ENCODE measurements around the gene HSPB6.
"Not testable (repeated sequence)": the region's sequence is repeated elsewhere in the genome, so short reads cannot be mapped to it uniquely, and the experiment has no call there.

The HSPB6 gene

GRCh38 chr19:35756377-35757230, at the start of gene HSPB6:
Gene HSPB6, minus strand, starts transcription at chr19:35757029. Its CDS starts 21 bp downstream, at chr19:35757008.
- no peak for DNase-seq (ENCODE audit: low read depth in 3 of 3, low spot score in 1 of 3)

GRCh38 chr19:35806597-35806996, 49.8 kb upstream of the HSPB6 start:
- no peak for DNase-seq (ENCODE audit: low read depth in 3 of 3, low spot score in 1 of 3)

- no peak for DNase-seq (ENCODE audit: low read depth in 3 of 3, low spot score in 1 of 3)
Measured at GRCh38 chr19:35805526-35806102, 48.8 kb upstream of the HSPB6 start.

GRCh38 chr19:35801828-35802227, 45.0 kb upstream of the HSPB6 start:
- no peak for DNase-seq (ENCODE audit: low read depth in 3 of 3, low spot score in 1 of 3)

- no peak for DNase-seq (ENCODE audit: low read depth in 3 of 3, low spot score in 1 of 3)
Measured at GRCh38 chr19:35797663-35798062, 40.8 kb upstream of the HSPB6 start.

- DNase-seq (ENCODE audit: low read depth in 3 of 3, low spot score in 1 of 3): no peak
Measured at GRCh38 chr19:35796645-35797542, 40.1 kb upstream of the HSPB6 start.

- DNase-seq (ENCODE audit: low read depth in 3 of 3, low spot score in 1 of 3): not testable (repeated sequence)
Measured at GRCh38 chr19:35795564-35795963, 38.7 kb upstream of the HSPB6 start.

- DNase-seq (ENCODE audit: low read depth in 3 of 3, low spot score in 1 of 3): no peak
Measured at GRCh38 chr19:35793381-35794165, 36.7 kb upstream of the HSPB6 start.

- DNase-seq (ENCODE audit: low read depth in 3 of 3, low spot score in 1 of 3): no peak
Measured at GRCh38 chr19:35792888-35793287, 36.1 kb upstream of the HSPB6 start.

- DNase-seq (ENCODE audit: low read depth in 3 of 3, low spot score in 1 of 3): no peak
Measured at GRCh38 chr19:35792312-35792711, 35.5 kb upstream of the HSPB6 start.

- no peak for DNase-seq (ENCODE audit: low read depth in 3 of 3, low spot score in 1 of 3)
Measured at GRCh38 chr19:35791814-35792279, 35.0 kb upstream of the HSPB6 start.

GRCh38 chr19:35790981-35791813, 34.4 kb upstream of the HSPB6 start:
- DNase-seq (ENCODE audit: low read depth in 3 of 3, low spot score in 1 of 3): no peak

- DNase-seq (ENCODE audit: low read depth in 3 of 3, low spot score in 1 of 3): no peak
Measured at GRCh38 chr19:35789978-35790944, 33.4 kb upstream of the HSPB6 start.

- no peak for DNase-seq (ENCODE audit: low read depth in 3 of 3, low spot score in 1 of 3)
Measured at GRCh38 chr19:35789195-35789977, 32.6 kb upstream of the HSPB6 start.

- no peak for DNase-seq (ENCODE audit: low read depth in 3 of 3, low spot score in 1 of 3)
Measured at GRCh38 chr19:35788205-35788960, 31.6 kb upstream of the HSPB6 start.

GRCh38 chr19:35787227-35787799, 30.5 kb upstream of the HSPB6 start:
- no peak for DNase-seq (ENCODE audit: low read depth in 3 of 3, low spot score in 1 of 3)

All from stimulated activated CD4-positive, alpha-beta T cell treated with anti-CD3 and anti-CD28 coated beads, TNF-alpha, amount 100 ng/mL, for 1 hour (primary cell).